Panc1 (cell line): ENCODE data around the gene ANAPC15. TPM values are rescaled to one million over a fixed set of nuclear protein-coding genes. Genes with fewer than 3 reads are reported as not detected.
A peak's percentile ranks its signal among the peaks of the same experiment; 100 is the strongest.

Experiments
- ATAC-seq: fragments of 200-7000 bp; cut with Tn5 transposase; 2 replicates; pipeline ENCODE4 v1.9.1; 2020; ENCODE audit warnings: mild to moderate bottlenecking, moderate library complexity
- BruUV-seq: library from RNA; stranded (reverse); fragments of 400-500 nt; replicated peaks from 2 replicates; lab custom pipeline; 2021; lab: Mats Ljungman, UMichigan
- CTCF ChIA-PET: fragments of 300-600 bp; sonication (Branson Sonifier 250); formaldehyde crosslinking; loops from one replicate; lab custom pipeline; 2022; ENCODE audit warnings: antibody characterized with exemption; lab: Charles Lee
- POLR2A ChIA-PET: fragments of 300-600 bp; sonication (Branson Sonifier 250); formaldehyde crosslinking; loops from one replicate; lab custom pipeline; 2022; ENCODE audit warnings: antibody characterized with exemption; lab: Charles Lee
- DNase-seq: peaks from one replicate; pipeline ENCODE4 v3.0.0-alpha.2; 2010; ENCODE audit warnings: low read depth, low spot score
- H3K27ac ChIP-seq: 2 replicates; pipeline ENCODE4 v1.5.1; 2011; ENCODE audit warnings: mild to moderate bottlenecking, low read length, inconsistent platforms
- H3K27me3 ChIP-seq: fragments of 200-500 bp; sonication (Bioruptor generic); 2 replicates; pipeline ENCODE4 v1.6.0; 2014; ENCODE audit warnings: low read length, inconsistent platforms; ENCODE audit not compliant: control insufficient read depth, insufficient read depth
- H3K36me3 ChIP-seq: fragments of 200-500 bp; sonication (Bioruptor generic); 2 replicates; pipeline ENCODE4 v1.5.1; 2014; ENCODE audit warnings: inconsistent platforms, mild to moderate bottlenecking, low read length, moderate library complexity; ENCODE audit not compliant: control insufficient read depth, insufficient read depth
- H3K4me1 ChIP-seq: 2 replicates; pipeline ENCODE4 v1.5.1; 2011; ENCODE audit warnings: inconsistent platforms, mild to moderate bottlenecking, low read length, moderate library complexity; ENCODE audit not compliant: control insufficient read depth, insufficient read depth
- H3K4me3 ChIP-seq, 2 experiments: 2 replicates each; pipeline ENCODE4 v1.5.1; 2011 to 2012; ENCODE audit warnings: low read depth in 2 of 2, low read length in 2 of 2, mild to moderate bottlenecking in 2 of 2, inconsistent platforms in 1 of 2, moderate library complexity in 1 of 2
- H3K9me3 ChIP-seq: fragments of 200-500 bp; sonication (Bioruptor generic); 2 replicates; pipeline ENCODE4 v1.5.1; 2014; ENCODE audit warnings: low read depth, mild to moderate bottlenecking, inconsistent platforms, low read length, moderate library complexity; ENCODE audit not compliant: control insufficient read depth, insufficient read depth
- POLR2AphosphoS5 ChIP-seq: IDR thresholded peaks from 2 replicates; pipeline ENCODE4 v1.6.1; 2012; ENCODE audit warnings: mild to moderate bottlenecking, low read depth, low read length, moderate library complexity
- SIN3A ChIP-seq: IDR thresholded peaks from 2 replicates; pipeline ENCODE4 v1.6.1; 2012; ENCODE audit warnings: low read depth, mild to moderate bottlenecking, low read length, moderate library complexity, borderline replicate concordance; ENCODE audit not compliant: insufficient read depth
- TCF7L2 ChIP-seq: IDR thresholded peaks from 2 replicates; pipeline ENCODE4 v1.6.1; 2011; ENCODE audit warnings: mild to moderate bottlenecking, low read depth, low read length, inconsistent platforms
- in situ Hi-C: cut with HindIII; loops from 2 replicates; pipeline ENCODE4 v1.10.0; 2016; ENCODE audit warnings: low sequenced_read_pairs, low pct_unique_long_range_greater_than_20kb
- intact Hi-C: fragments of 100-400 bp; cut with micrococcal nuclease; formaldehyde crosslinking; loops from one replicate; pipeline ENCODE4 v1.10.0; 2022; ENCODE audit not compliant: unreplicated experiment
- total RNA-seq: library from RNA; stranded (reverse); gene quantifications from one replicate; pipeline ENCODE4 v1.2.1, GENCODE V29; 2021; ENCODE audit not compliant: unreplicated experiment
- TF ChIP-seq, protein P1 (sequence below): fragments of 450-650 bp; IDR thresholded peaks from 2 replicates; pipeline ENCODE4 v1.5.1; 2017; ENCODE audit warnings: mild to moderate bottlenecking
- TF ChIP-seq, protein P2 (sequence below), 2 experiments: IDR thresholded peaks; 2 replicates each; pipeline ENCODE4 v1.6.1; 2011 to 2012; ENCODE audit warnings: low read depth in 2 of 2, control low read depth in 1 of 2, low read length in 1 of 2, mild to moderate bottlenecking in 1 of 2, moderate library complexity in 1 of 2; ENCODE audit not compliant: insufficient read depth in 1 of 2

The ANAPC15 gene
- total RNA-seq, 1 experiment from 2014 or later = 78.2 TPM

DNA sequence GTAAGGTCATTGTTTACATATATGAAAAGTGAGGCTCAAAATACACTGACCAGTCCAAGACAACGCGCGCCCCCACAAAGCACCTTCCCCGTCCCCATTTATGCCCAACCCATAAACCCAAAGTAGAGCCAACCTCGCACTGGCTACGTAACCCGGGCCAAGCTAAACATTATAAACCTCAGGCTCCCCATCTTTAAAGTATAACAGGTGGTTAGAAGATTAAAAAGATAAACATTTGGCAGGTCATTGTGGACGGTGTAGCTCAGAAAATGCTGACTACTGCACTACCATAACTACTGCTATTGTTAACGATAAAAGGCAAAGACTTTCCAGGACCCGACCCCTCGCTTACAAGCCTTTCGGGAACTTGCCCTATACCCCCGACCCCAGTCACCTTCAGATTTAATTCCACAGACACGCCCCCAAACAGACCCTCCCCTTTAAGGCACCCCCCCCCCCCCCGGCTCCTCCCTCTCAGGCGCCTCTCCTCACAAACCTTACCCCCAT, 32.6 kb downstream of the ANAPC15 start:
- H3K27ac ChIP-seq = peak overlapping the region; percentile 76
- H3K4me3 ChIP-seq = peak overlapping the region; percentile 58 to 95
- ChIA-PET CTCF (no interaction called here), POLR2A (no interaction called here)
- H3K4me1 ChIP-seq = peaks cover 22% of the 10 kb centered on the region
- H3K36me3 ChIP-seq = no peaks in the 10 kb centered on the region
- no peaks in the 10 kb centered on the region for H3K9me3 ChIP-seq
- in situ Hi-C loops (no loop called here), intact Hi-C loops (no loop called here)
- peak; percentile 35; the same call in 1 of the 2 replicates for TF ChIP-seq SIN3A
- TF ChIP-seq, protein P1, sequence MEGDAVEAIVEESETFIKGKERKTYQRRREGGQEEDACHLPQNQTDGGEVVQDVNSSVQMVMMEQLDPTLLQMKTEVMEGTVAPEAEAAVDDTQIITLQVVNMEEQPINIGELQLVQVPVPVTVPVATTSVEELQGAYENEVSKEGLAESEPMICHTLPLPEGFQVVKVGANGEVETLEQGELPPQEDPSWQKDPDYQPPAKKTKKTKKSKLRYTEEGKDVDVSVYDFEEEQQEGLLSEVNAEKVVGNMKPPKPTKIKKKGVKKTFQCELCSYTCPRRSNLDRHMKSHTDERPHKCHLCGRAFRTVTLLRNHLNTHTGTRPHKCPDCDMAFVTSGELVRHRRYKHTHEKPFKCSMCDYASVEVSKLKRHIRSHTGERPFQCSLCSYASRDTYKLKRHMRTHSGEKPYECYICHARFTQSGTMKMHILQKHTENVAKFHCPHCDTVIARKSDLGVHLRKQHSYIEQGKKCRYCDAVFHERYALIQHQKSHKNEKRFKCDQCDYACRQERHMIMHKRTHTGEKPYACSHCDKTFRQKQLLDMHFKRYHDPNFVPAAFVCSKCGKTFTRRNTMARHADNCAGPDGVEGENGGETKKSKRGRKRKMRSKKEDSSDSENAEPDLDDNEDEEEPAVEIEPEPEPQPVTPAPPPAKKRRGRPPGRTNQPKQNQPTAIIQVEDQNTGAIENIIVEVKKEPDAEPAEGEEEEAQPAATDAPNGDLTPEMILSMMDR = no peak
- ATAC-seq (peak; percentile 49; the same call in 1 of the 2 replicates), DNase-seq (no peak)
- H3K27me3 ChIP-seq = no peaks in the 10 kb centered on the region
- BruUV-seq = no TSS peak

DNA sequence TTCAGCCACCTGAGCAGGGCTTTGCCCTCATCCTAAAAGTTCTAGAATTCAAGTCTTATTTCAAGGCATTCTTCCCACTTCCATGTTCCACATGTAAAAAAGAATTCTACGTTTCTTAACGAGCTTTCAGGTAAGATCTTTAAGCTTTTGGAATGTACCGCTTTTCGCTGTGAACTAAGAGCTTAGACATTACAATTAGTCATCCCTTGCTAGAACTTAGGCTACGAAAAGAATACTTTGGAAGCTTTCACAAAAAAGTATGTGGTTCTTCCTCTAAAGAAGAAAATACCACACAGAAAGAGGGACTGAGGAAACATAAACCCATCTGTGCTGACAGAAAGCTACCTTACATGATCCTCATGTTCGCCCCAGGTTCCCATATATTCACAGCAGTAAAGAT, 34.0 kb downstream of the ANAPC15 start:
- no peaks in the 10 kb centered on the region for H3K27me3 ChIP-seq
- ATAC-seq (no peak), DNase-seq (no peak)
- in situ Hi-C loops (no loop called here), intact Hi-C loops (no loop called here)
- H3K4me1 ChIP-seq = peaks cover 22% of the 10 kb centered on the region
- H3K27ac ChIP-seq = peak overlapping the region; percentile 76
- H3K4me3 ChIP-seq = peak overlapping the region; percentile 58 to 95
- ChIA-PET CTCF (interaction anchor here (0.6 kb wide), 1 partner anchor 53 kb away, joined by 4 read pairs; no protein-coding TSS in a partner anchor), POLR2A (interaction anchor here (0.8 kb wide), 1 partner anchor 10 kb away, joined by 4 read pairs; no protein-coding TSS in a partner anchor)
- TSS peak; percentile 73 for BruUV-seq
- TF ChIP-seq, protein P1 = no peak
- TF ChIP-seq POLR2AphosphoS5 = no peak
- no peak for TF ChIP-seq SIN3A
- no peak for TF ChIP-seq TCF7L2
- TF ChIP-seq, protein P2, sequence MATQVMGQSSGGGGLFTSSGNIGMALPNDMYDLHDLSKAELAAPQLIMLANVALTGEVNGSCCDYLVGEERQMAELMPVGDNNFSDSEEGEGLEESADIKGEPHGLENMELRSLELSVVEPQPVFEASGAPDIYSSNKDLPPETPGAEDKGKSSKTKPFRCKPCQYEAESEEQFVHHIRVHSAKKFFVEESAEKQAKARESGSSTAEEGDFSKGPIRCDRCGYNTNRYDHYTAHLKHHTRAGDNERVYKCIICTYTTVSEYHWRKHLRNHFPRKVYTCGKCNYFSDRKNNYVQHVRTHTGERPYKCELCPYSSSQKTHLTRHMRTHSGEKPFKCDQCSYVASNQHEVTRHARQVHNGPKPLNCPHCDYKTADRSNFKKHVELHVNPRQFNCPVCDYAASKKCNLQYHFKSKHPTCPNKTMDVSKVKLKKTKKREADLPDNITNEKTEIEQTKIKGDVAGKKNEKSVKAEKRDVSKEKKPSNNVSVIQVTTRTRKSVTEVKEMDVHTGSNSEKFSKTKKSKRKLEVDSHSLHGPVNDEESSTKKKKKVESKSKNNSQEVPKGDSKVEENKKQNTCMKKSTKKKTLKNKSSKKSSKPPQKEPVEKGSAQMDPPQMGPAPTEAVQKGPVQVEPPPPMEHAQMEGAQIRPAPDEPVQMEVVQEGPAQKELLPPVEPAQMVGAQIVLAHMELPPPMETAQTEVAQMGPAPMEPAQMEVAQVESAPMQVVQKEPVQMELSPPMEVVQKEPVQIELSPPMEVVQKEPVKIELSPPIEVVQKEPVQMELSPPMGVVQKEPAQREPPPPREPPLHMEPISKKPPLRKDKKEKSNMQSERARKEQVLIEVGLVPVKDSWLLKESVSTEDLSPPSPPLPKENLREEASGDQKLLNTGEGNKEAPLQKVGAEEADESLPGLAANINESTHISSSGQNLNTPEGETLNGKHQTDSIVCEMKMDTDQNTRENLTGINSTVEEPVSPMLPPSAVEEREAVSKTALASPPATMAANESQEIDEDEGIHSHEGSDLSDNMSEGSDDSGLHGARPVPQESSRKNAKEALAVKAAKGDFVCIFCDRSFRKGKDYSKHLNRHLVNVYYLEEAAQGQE (IDR thresholded peaks at IDR 0.05; ENCODE audit: insufficient read depth in 1 of 2, low read depth in 2 of 2, low read length in 1 of 2) = no peak
- no peaks in the 10 kb centered on the region for H3K36me3 ChIP-seq
- no peaks in the 10 kb centered on the region for H3K9me3 ChIP-seq
